T-helper 17 cell (primary cell): ENCODE results near the gene AEN. TPM values are rescaled to one million over a fixed set of nuclear protein-coding genes. Genes with fewer than 3 reads are reported as not detected.

Source experiments
- ATAC-seq: fragments of 150-1000 bp; cut with Tn5 transposase; 2 replicates; pipeline ENCODE4 v1.10.0; 2021; ENCODE audit warnings: mild to moderate bottlenecking, moderate library complexity
- DNase-seq, 3 donors: peaks; one replicate each; pipeline versions ENCODE4 v3.0.0 to v3.0.0-alpha.2; 2020 to 2021
- H3K9me3 ChIP-seq: one replicate; pipeline ENCODE4 v1.7.0; 2013; ENCODE audit warnings: low read length, mild to moderate bottlenecking; ENCODE audit not compliant: control insufficient read depth, poor library complexity, severe bottlenecking
- H3K27ac Mint-ChIP-seq: one replicate; pipeline ENCODE4 v1.8.0; 2022; ENCODE audit warnings: mild to moderate bottlenecking, moderate library complexity, mixed read lengths
- H3K27me3 Mint-ChIP-seq: one replicate; pipeline ENCODE4 v1.8.0; 2022; ENCODE audit warnings: mixed read lengths
- H3K36me3 Mint-ChIP-seq: one replicate; pipeline ENCODE4 v1.8.0; 2022; ENCODE audit warnings: low read depth, mixed read lengths
- H3K4me1 Mint-ChIP-seq: one replicate; pipeline ENCODE4 v1.8.0; 2022; ENCODE audit warnings: mild to moderate bottlenecking, mixed read lengths
- H3K4me3 Mint-ChIP-seq: one replicate; pipeline ENCODE4 v1.8.0; 2022; ENCODE audit warnings: mild to moderate bottlenecking, moderate library complexity, mixed read lengths
- total RNA-seq, 4 donors: library from RNA in 2 of 4; stranded (reverse) in 2 of 4; gene quantifications; one replicate each; pipeline ENCODE4 v1.2.3 and lab custom pipeline; 2022 to 2026

The AEN gene
- total RNA-seq, 2 donors from 2014 or later = 32.2 to 41.0 TPM

DNA sequence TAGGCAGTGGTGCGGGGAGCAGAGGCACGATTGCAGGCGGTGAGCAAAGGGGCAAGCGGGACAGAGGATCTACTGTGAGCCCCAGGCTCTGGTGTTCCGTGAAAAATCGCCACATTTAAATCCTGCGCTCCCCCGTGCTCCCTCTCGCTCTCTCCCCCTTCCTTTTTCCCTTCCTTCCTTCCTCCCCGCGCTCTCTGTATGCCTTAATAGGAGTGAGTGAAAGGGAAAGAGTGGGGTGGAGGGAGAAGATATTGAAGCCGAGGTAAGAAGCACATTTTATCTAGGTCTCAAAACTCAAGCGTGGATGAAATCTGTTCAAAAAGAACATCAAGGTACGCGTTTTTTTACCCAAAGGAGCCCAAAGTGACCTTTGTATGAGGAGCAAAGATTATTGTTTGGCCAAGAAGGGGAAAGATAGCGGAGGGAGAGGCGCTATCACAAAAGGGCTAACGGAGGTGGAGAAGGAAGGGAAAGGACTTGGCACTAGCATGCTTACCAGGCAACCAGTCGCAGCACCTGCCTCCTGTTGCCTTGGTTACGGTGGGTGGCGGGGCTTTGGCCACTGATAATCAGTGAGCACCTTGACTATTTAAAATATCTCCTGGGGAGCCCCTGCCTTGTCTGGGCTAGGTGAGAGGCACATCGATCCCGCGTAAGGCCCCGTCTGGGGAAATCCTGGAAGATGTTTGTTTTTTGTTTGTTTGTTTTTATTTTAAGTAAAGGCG is 14.9 kb upstream of the AEN start:
- Mint-ChIP-seq H3K36me3 (peaks cover 4% of the 10 kb centered on the region), H3K4me1 (peaks cover 11% of the 10 kb centered on the region), H3K4me3 (no peak overlapping the region), H3K27me3 (peaks cover 84% of the 10 kb centered on the region), H3K27ac (no peak overlapping the region)
- no peaks in the 10 kb centered on the region for H3K9me3 ChIP-seq
- DNase-seq (no peak), ATAC-seq (no peak)

DNA sequence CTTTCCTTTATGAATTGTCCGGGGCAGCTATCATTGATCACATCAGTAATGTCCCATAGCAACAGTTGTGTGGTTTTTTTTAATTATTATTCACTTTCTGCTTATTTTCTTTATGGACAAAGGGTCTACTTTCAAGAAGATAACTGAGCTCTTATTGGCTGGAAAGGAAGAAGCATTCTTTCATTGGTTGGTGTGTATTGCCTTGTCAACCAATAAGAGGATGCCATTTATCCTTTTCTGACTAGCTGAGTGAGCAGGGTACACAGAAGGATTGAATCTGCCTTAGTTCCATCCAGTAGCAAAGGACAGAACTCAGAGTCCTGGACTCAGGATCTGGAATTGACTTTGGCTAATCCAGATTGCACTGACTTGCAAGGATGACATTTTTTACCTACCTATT is 13.2 kb upstream of the AEN start:
- H3K9me3 ChIP-seq = no peaks in the 10 kb centered on the region
- ATAC-seq (no peak), DNase-seq (no peak)
- no peak overlapping the region for H3K27ac Mint-ChIP-seq
- no peak overlapping the region for H3K4me3 Mint-ChIP-seq
- peaks cover 3% of the 10 kb centered on the region for H3K36me3 Mint-ChIP-seq
- peaks cover 90% of the 10 kb centered on the region for H3K27me3 Mint-ChIP-seq
- peaks cover 11% of the 10 kb centered on the region for H3K4me1 Mint-ChIP-seq

DNA sequence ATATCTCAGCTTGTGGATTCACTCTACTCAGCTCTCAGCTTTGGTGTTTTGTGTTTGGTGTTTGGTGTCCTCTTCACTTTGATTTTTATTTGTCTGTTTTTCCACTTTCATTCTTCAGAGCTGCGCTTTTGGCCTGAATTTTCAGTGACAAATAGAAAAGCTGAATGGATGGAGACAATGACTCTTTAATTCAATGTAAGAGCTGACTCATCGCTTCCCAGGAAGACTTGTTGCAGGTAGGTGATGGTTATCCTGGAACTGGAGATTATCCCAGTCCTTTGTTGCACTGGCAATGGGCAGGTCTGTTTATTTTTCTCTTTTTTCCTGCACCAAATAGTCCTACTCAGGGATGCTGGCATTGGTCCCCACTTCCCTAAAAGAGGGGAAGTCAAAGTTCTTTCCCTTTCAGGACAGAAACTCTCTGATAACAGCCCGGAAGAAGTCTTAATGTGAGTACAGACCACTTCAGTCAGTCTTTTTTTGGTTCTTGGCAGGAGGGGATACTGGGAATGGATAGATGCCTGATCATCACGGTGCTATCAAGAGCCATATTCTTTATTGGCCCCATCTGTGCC is 12.4 kb upstream of the AEN start:
- H3K36me3 Mint-ChIP-seq = no peaks in the 10 kb centered on the region
- no peak for ATAC-seq

DNA sequence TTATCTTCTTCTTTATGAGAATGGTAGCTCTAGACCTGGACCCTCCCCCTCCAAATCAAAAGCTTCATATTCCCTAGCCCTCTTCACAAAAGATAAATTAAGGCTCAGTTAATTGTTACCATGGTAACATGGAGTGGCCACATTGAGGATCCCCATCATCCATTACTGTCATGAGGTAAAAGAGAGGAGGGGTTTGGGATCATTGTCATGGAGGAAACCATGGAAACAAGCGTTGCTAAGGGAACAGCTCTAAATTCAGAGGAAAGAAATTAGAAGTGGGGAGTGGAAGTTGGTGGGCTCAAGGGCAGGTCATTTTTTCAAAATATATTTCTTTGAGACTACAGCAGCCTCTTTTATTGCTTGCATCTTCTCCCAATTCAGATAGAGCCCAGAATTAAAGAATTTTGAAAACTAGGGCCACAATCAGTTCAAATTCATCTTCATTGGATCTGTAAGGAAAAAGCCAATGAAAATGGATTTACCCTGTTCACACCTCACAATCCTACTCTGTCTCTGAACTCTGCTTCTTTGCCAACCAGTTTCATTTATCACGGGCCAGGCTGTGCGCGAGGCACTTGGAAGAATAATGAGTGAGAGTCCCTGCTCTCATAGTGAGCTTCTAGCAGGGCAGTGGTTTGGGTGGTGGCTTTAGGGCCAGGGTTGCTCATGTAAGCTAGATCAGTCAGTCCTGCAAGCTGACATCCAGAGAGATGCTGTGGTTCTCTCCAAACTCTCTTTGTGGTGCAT is 11.6 kb upstream of the AEN start:
- H3K4me1 Mint-ChIP-seq = peaks cover 10% of the 10 kb centered on the region
- H3K27me3 Mint-ChIP-seq = peaks cover 84% of the 10 kb centered on the region
- no peak for DNase-seq
- H3K36me3 Mint-ChIP-seq = no peaks in the 10 kb centered on the region
- H3K9me3 ChIP-seq = no peaks in the 10 kb centered on the region
- no peak overlapping the region for H3K4me3 Mint-ChIP-seq
- ATAC-seq = no peak
- H3K27ac Mint-ChIP-seq = no peak overlapping the region

More for the DNA sequence above, 12.4 kb upstream of the AEN start:
- Mint-ChIP-seq H3K27ac (no peak overlapping the region), H3K4me1 (peaks cover 13% of the 10 kb centered on the region), H3K27me3 (peaks cover 89% of the 10 kb centered on the region), H3K4me3 (no peak overlapping the region)
- DNase-seq = no peak
- H3K9me3 ChIP-seq = no peaks in the 10 kb centered on the region

DNA sequence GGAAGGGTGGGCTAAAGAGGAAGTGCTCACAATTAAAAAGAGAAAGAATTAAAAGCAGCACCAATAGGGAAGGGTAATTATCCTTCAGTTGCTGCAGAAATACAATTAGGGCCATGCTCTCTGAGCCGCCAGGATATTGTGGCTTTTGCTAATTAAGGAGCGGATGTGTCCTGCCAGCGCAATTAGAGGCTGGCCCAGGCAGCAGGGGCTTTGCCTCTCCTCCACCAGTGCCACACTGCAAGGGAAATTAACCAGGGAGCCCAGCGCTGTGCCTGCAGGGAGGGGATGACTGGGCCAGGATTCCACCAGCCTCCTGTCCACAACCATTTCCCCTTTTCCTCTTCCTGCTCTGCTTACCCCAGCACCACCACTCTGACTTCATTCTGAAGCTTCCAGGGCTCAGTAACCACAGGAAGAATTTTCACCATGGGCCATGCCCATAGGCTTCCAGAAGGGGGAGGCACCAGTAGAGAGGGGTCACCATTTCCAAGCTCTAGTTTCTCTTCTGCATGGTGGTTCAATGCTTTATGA is 10.4 kb upstream of the AEN start:
- DNase-seq (no peak), ATAC-seq (no peak)
- H3K27me3 Mint-ChIP-seq = peaks cover 79% of the 10 kb centered on the region
- peaks cover 5% of the 10 kb centered on the region for H3K4me1 Mint-ChIP-seq
- H3K36me3 Mint-ChIP-seq = no peaks in the 10 kb centered on the region
- no peak overlapping the region for H3K4me3 Mint-ChIP-seq
- H3K9me3 ChIP-seq = no peaks in the 10 kb centered on the region
- no peak overlapping the region for H3K27ac Mint-ChIP-seq

DNA sequence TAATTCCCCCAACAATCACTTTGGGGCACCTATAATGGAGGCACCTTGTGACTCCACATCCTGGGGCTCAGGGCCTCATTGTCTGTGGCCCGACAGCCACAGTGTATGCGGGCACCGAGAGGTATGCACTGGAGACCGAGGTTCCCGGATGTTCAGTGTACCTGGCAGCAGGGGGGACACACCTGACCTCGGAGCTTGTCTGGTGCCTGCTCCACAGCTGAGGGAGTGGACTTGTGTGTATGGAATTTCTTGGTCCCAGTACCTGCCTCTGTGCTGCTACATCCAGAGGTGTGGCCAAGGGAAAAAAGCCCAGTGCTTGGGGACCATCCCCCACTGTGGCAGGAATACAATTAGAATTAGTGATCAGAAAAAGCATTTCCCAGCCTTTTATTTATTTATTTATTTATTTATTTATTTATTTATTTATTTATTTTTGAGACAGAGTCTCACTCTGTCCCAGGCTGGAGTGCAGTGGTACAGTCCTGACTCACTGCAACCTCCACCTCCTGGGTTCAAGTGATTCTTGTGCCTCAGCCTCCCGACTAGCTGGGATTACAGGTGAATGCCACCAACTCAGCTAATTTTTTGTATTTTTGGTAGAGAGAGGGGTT is 8.8 kb upstream of the AEN start:
- ATAC-seq (no peak), DNase-seq (no peak)
- Mint-ChIP-seq H3K4me3 (no peak overlapping the region), H3K4me1 (peaks cover 2% of the 10 kb centered on the region), H3K27me3 (peaks cover 65% of the 10 kb centered on the region), H3K36me3 (no peaks in the 10 kb centered on the region), H3K27ac (no peak overlapping the region)
- H3K9me3 ChIP-seq = no peaks in the 10 kb centered on the region

DNA sequence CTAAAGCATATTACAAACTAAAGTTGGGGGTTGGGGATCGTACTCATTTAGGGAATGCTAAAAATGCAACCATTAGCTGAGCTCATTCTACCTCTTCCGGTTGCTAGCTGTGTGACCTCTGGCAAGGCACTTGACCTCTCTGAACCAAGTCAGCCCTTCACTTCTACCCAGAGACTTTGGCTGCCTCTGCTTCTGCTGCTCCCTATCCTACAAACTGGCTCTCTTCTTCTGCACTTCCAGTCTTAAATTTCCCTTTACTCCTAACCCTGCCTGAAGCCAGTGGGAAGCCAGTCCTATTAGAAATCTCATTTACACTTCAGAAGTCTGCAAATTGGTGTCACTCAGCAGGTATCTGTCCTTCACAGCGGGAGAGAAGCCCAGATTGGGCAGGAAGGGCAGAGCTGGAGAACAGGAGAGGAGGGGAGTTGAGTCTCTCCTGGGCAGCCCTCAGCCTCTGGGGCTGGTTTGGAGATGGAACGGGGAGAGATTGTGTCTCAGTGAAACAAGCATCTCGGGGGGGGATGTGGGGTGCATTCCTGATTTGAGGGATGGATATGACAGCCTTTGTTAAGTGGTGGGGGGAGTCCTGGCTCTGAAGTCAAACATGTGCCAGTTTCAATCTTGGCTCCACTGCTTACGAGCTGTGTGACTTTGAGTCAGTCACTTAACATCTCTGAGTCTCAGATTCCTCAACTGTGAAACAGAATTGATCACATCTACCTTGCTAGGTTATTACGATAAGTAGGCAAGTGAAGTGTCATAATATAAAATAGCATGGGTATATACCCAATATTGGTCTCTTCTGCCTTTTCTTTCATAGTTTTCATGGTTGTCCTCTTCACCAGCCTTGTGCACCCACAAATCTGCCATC is 7.8 kb upstream of the AEN start:
- Mint-ChIP-seq H3K4me3 (no peak overlapping the region), H3K27me3 (peaks cover 56% of the 10 kb centered on the region), H3K4me1 (peaks cover 2% of the 10 kb centered on the region), H3K27ac (no peak overlapping the region), H3K36me3 (no peaks in the 10 kb centered on the region)
- DNase-seq = no peak
- no peak for ATAC-seq
- H3K9me3 ChIP-seq = no peaks in the 10 kb centered on the region

DNA sequence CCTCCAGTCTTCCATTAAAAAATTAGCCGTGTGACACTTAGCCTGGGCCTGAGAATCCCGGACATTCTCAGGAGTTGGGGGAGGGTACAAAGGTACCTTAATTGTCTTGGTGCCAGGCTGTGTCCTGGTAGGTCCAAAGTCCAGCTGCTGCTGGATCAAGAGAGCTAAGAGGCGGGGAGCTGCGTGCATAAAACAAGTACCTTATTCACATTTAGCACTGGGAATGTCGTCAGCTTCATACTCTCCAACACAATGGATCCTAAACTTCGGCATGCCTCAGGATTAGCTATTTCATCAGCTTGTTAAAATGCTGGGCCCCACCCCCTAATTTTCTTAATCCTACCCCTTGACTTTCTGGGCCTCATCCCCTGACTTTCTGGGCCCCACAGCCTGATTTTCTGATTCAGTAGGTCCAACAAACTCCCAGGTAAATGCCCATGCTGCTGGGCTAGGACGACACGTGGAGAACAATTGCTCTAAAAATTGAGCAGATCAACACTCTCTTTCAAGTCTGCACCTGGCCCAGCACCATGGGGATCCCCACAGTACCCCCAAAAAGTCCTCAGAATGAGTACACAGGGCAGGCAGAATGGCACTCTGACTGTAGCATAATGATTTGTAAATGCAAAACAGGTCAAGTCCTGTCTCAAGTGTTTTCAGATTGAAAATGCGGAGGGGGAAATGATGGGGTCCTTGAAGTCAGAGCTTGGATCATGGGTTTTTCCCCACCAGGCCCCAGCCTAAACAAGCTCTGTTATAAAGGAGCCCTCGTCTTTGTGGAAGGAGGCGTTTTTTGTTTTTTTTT is 5.6 kb upstream of the AEN start:
- Mint-ChIP-seq H3K4me1 (peaks cover 2% of the 10 kb centered on the region), H3K27me3 (peaks cover 41% of the 10 kb centered on the region)
- no peak for ATAC-seq

DNA sequence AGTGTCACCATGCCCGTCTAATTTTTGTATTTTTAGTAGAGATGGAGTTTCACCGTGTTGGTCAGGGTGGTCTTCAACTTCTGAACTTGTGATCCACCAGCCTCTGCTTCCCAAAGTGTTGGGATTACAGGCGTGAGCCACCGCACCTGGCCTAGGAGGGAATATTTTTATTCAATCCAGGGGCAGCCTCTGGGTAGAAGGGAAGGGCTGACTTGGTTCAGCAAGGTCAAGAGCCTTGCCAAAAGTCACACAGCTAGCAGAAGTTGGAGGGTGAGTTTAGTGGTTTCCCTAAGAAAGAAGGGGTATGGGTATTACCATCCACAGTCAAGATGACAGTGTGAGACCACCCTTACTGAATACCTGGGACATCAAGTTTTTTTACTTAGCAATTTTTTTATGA is 4.9 kb upstream of the AEN start:
- no peaks in the 10 kb centered on the region for H3K9me3 ChIP-seq
- H3K4me1 Mint-ChIP-seq = peaks cover 7% of the 10 kb centered on the region
- peaks cover 5% of the 10 kb centered on the region for H3K36me3 Mint-ChIP-seq
- no peak for ATAC-seq
- no peak for DNase-seq
- H3K4me3 Mint-ChIP-seq = no peak overlapping the region
- no peak overlapping the region for H3K27ac Mint-ChIP-seq
- peaks cover 35% of the 10 kb centered on the region for H3K27me3 Mint-ChIP-seq

More for the DNA sequence above, 5.6 kb upstream of the AEN start:
- H3K4me3 Mint-ChIP-seq = no peak overlapping the region
- peaks cover 3% of the 10 kb centered on the region for H3K36me3 Mint-ChIP-seq
- no peaks in the 10 kb centered on the region for H3K9me3 ChIP-seq
- DNase-seq = no peak
- no peak overlapping the region for H3K27ac Mint-ChIP-seq

DNA sequence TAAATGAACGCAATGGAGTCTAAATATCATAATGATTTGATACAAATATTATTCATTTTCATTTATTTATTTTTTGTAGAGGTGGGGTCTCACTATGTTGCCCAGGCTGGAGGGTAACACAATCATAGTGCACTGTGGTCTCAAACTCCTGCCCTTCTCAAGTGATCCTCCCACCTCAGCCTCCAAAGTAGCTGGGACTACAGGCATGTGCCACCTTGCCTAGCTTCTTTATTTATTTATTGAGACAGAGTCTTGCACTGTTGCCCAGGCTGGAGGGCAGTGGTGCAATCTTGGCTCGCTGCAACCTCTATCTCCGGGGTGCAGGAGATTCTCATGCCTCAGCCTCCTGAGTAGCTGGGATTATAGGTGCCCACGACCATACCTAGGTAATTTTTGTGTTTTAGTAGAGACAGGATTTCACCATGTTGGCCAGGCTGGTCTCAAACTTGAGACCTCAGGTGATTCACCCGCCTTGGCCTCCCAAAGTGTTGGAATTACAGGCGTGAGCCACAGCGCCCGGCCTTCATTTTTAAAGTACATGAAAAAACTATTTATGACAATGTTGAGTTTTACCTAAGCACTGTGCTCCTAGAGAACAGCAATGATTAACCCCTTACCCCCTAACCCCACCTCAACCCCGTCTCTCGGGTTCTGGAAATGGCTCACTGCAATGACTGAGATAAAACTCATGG is 4.0 kb upstream of the AEN start:
- DNase-seq (no peak), ATAC-seq (no peak)
- Mint-ChIP-seq H3K4me1 (peaks cover 13% of the 10 kb centered on the region), H3K27me3 (peaks cover 28% of the 10 kb centered on the region), H3K27ac (no peak overlapping the region), H3K4me3 (no peak overlapping the region), H3K36me3 (peaks cover 5% of the 10 kb centered on the region)
- no peaks in the 10 kb centered on the region for H3K9me3 ChIP-seq

DNA sequence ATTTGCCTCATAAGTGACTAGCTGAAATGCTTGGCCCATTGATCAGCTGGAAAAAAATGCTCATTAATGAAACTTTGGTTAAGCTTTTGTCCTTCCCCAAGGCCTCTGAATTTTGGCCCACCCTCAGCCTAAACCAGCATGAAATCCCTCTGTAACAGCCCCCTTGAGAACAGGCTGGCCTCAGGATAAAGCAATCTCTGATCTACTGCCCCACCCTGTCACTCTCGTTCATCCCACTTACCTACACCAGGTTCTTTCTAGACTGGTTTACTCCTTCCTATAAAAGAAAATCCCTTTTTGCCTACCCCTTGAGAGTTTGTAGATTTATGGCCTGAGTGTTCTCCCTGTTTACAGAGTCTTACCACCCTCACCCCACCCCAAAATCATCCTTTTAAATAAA is 3.4 kb upstream of the AEN start:
- ATAC-seq (no peak), DNase-seq (no peak)
- no peaks in the 10 kb centered on the region for H3K9me3 ChIP-seq
- Mint-ChIP-seq H3K4me1 (peaks cover 19% of the 10 kb centered on the region), H3K27me3 (peaks cover 27% of the 10 kb centered on the region), H3K4me3 (no peak overlapping the region), H3K27ac (no peak overlapping the region), H3K36me3 (peaks cover 5% of the 10 kb centered on the region)
